ENCODE data around the gene PHOSPHO2. TPM values are rescaled to one million over a fixed set of nuclear protein-coding genes. Genes with fewer than 3 reads are reported as not detected.

PHOSPHO2 gene
- total RNA-seq, 4 donors from 2014 or later, result 6.1 to 10.5 (median 7.5) TPM

DNA sequence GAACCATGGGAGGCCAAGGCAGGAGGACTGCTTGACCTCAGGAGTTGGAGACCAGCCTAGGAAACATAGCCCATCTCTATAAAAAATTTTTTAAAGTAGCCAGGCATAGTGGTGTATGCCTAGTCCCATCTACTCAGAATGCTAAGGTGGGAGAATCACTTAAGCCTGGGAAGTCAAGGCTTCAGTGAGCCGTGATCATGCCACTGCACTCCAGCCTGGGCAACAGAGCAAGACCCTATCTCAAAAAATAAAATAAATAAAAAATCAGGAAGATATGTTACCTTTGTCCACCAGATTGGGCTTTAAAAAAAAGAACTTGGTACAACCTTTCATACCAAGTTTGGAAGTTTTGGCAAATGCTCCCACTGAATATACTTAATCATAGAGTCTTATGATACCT is 35.4 kb upstream of the PHOSPHO2 start:
- DNase-seq, result no peak
- H3K9me3 ChIP-seq, result no peaks in the 10 kb centered on the region
- no peak overlapping the region for H3K4me3 ChIP-seq
- no peaks in the 10 kb centered on the region for H3K4me1 ChIP-seq
- H3K36me3 ChIP-seq, result no peaks in the 10 kb centered on the region
- TF ChIP-seq POLR2A (IDR thresholded peaks at IDR 0.05) (no peak), CTCF (IDR thresholded peaks at IDR 0.05) (no peak)
- H3K27me3 ChIP-seq, result no peaks in the 10 kb centered on the region
- no peak overlapping the region for H3K27ac ChIP-seq
- intact Hi-C loops (cut with DNase I; ENCODE audit: low total_unique reads), result no loop called here

GRCh38 chr2:169659320-169659719 is 34.9 kb upstream of the PHOSPHO2 start:
- H3K4me3 ChIP-seq, result no peak overlapping the region
- H3K36me3 ChIP-seq, result no peaks in the 10 kb centered on the region
- no peak for TF ChIP-seq POLR2A (IDR thresholded peaks at IDR 0.05)
- TF ChIP-seq CTCF (IDR thresholded peaks at IDR 0.05), result no peak
- DNase-seq, result no peak
- H3K9me3 ChIP-seq, result no peaks in the 10 kb centered on the region
- intact Hi-C loops (cut with DNase I; ENCODE audit: low total_unique reads), result no loop called here
- no peaks in the 10 kb centered on the region for H3K4me1 ChIP-seq
- H3K27me3 ChIP-seq, result no peaks in the 10 kb centered on the region
- no peak overlapping the region for H3K27ac ChIP-seq

DNA sequence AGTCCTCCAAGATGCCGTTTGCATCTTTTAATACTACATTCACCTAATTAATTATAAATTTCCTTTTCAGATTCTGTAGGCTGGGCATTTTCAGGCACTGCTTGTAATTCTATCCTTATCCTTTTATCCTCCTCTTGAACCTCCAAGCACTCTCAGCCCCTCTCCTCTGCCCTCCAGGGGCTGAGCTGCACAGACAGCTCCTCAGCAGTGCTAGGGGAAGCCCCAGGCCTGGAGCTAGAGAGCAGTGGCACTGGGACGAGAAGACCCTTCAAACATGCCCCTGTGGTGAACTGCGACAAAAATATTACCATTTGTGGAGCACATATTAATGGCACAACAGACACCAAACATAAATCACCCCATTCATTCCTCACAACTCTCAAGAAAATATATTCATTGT is 33.0 kb upstream of the PHOSPHO2 start:
- H3K36me3 ChIP-seq, result no peaks in the 10 kb centered on the region
- H3K27me3 ChIP-seq, result no peaks in the 10 kb centered on the region
- no peak for DNase-seq
- no peak overlapping the region for H3K27ac ChIP-seq
- H3K4me3 ChIP-seq, result no peak overlapping the region
- no peaks in the 10 kb centered on the region for H3K9me3 ChIP-seq
- H3K4me1 ChIP-seq, result no peaks in the 10 kb centered on the region
- TF ChIP-seq CTCF (IDR thresholded peaks at IDR 0.05) (no peak), POLR2A (IDR thresholded peaks at IDR 0.05) (no peak)
- intact Hi-C loops (cut with DNase I; ENCODE audit: low total_unique reads), result no loop called here

DNA sequence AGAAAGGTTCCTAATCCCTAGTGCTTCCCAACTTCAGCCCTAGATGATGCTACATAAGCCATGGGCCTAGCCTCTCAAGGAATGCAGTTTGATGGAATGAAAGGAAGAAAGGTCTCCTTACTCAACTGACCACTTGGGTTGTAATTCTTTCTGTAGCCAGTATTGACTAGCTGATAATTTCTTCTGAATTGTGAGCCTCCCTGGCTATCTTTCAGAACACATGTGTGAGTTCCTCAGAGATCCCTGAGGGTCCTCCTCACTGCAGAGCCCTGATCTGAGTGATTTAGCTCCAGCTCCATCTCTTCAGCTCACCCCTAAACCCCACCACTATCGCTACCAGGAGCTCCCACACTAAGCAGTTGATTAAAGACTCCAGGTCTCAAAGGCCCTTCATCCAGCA is 31.5 kb upstream of the PHOSPHO2 start:
- TF ChIP-seq CTCF (IDR thresholded peaks at IDR 0.05) (no peak), POLR2A (IDR thresholded peaks at IDR 0.05) (no peak)
- H3K4me1 ChIP-seq, result no peaks in the 10 kb centered on the region
- no peaks in the 10 kb centered on the region for H3K27me3 ChIP-seq
- no peak for DNase-seq
- no peaks in the 10 kb centered on the region for H3K9me3 ChIP-seq
- H3K36me3 ChIP-seq, result no peaks in the 10 kb centered on the region
- H3K4me3 ChIP-seq, result no peak overlapping the region
- intact Hi-C loops (cut with DNase I; ENCODE audit: low total_unique reads), result no loop called here
- H3K27ac ChIP-seq, result no peak overlapping the region

DNA sequence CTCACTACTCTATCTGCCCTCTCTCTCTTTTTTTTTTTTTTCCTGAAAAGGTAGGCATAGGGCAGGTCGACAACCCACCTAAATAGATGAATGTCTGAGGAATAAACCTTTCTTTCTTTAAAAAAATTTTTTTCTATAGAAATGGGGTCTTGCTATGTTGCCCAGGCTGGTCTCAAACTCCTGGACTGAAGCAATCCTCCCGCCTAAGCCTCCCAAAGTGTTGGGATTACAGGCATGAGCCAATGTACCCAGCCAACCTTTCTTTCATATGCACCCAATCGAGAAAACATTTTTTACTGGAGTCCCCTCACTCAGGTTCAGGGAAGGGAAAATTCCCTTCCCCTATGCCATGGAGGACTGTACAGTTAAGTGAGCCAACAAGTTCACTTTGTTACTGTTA is 31.0 kb upstream of the PHOSPHO2 start:
- no peak for TF ChIP-seq POLR2A (IDR thresholded peaks at IDR 0.05)
- no peak for TF ChIP-seq CTCF (IDR thresholded peaks at IDR 0.05)
- intact Hi-C loops (cut with DNase I; ENCODE audit: low total_unique reads), result no loop called here

More for the DNA sequence above, 31.0 kb upstream of the PHOSPHO2 start:
- Histone ChIP-seq H3K27me3 (no peaks in the 10 kb centered on the region), H3K27ac (no peak overlapping the region), H3K36me3 (no peaks in the 10 kb centered on the region), H3K4me1 (no peaks in the 10 kb centered on the region), H3K4me3 (no peak overlapping the region), H3K9me3 (no peaks in the 10 kb centered on the region)
- no peak for DNase-seq
